ENCODE data around the gene RNASEH1.

Gene RNASEH1

GRCh38 chr2:3545788-3546478 is 12.2 kb downstream of the RNASEH1 start:
- DNase-seq, result no peak

- DNase-seq, result no peak
These were observed 15.0 kb downstream of the RNASEH1 start for GRCh38 chr2:3543023-3543683.

DNA sequence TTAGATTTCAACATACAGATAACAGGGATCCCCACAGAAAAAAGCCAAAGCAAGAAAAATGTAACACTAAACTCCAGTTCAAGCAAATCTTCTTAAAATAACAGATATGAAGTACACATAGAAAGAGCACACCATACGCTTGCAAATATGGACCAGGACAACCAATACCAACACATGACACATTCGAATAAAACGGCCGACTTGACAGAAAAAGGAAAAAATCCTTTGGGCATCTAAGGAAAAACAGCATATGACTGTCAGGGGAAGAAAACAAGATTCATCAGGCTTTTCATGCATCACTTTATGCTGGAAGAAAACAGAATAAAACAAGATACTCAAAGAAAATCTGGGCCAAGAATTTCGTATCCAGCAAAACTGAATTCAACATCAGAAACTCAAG is 16.0 kb downstream of the RNASEH1 start:
- DNase-seq, result no peak

DNA sequence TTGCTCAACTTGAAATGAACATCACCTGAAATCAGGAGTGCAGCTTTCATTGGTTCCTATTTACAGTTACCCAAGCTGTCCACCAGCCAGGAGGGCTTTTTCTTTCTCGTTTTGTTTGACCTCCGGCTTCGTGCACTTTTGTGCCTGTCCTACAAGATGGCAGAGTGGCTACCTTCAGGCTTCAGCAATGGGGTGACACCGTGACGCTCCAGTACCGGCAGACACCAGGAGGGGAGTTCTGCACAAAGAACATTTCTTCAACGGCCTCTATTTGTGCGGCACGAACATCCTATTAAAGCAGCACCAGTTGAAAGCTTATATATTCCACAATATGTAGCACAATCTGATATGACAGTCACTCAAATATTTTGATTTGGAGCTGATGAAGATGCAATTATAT is 18.3 kb downstream of the RNASEH1 start:
- no peak for DNase-seq

DNA sequence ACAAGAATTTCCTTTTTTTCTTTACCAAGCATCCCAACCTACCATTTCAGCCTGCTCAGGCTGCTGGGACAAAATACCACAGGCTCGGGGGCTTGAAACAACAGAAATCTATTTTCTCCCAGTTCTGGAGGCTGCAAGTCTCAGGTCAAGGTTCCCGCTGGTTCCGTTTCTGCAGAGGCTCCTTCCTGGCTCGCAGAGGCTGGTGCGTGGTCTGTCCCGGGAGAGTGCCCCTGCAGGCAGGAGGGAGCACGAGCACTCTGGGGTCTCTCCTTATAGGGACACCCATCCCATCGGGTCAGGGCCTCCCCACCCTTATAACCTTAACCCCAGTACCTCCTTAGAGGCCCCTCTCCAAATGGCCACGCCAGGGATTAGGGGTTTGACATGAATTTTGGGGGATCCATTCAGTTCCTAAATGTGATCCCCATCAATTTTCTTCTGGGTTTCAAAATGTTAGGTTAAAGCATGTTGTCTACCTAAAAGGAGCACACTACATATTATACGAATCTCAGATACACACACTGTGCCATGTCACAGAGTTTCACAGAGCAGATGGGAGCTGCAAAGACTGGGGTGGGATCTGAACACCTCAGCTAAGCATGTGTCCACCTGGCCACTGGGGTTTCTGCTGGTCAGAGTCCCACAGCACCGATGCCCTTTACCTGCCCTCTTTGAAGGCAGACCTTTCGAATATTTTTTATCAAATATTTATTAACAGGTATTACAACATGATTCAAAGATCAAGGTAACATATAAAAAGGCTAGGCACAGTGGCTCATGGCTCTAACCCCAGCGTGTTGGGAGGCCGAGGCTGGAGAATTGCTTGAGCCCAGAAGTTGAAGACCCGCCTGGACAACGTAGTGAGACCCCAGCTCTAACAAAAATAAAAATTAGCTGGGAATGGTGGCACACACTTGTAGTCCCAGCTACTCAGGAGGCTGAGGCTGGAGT is 21.2 kb downstream of the RNASEH1 start:
- no peak for DNase-seq

DNA sequence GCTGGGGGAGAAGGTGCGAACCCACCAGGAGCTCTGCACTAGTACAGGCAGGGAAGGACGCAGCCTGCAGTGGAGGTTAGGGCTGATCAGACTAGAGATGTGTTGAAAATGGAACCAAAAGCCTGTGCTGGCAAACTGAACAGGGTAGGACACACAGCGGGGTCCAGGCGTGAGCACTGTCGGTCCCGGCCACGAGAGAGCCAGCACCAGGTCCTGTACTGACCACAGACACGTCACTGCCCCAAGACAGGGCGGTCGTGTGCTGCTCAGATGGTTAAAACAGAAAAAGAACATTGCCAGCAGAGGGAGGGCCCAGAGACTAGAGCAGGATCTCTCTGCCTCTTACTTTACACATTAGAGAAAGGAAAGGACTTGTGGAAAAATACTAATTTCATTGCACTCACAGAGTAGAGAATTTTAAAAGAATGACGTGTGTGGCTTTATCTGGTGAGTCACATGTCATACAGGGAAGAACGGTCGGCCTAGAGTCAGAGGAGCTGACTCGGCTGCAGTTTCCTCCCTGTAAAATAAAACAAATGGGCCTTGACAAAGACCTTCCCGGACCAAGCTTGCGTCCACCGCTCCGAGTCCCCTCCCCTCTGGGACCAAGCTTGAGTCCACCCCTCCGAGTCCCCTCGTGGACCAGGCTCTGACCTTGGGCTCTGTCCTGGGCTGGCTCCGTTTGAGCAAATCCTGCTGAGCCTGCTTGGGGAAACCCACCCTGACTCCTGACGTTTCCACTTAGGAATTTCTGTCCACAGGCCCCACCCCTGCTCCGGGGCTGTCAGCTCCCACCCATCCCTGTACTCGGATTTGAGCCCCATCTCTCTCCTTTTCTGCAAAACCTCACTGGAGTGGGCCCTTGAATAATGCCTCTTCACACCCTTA is 22.1 kb downstream of the RNASEH1 start:
- DNase-seq, result no peak

DNA sequence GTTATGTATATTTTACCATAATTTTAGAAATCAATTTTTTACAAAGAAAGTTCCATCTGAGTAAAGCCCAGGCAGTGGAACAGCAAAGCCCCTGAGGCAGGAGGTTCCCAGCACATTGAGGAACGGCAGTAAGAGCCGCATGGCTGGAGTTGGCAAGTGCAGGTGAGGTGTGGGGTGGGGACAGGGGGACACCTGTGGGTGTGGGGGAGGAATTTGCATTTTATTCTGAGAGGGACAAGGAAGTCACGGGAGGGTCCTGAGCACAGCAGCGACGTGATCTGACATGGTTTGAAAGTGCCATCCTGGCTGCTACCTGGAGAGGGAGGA is 22.7 kb downstream of the RNASEH1 start:
- DNase-seq, result no peak

GRCh38 chr2:3534251-3534814 is 23.8 kb downstream of the RNASEH1 start:
- DNase-seq, result no peak

DNA sequence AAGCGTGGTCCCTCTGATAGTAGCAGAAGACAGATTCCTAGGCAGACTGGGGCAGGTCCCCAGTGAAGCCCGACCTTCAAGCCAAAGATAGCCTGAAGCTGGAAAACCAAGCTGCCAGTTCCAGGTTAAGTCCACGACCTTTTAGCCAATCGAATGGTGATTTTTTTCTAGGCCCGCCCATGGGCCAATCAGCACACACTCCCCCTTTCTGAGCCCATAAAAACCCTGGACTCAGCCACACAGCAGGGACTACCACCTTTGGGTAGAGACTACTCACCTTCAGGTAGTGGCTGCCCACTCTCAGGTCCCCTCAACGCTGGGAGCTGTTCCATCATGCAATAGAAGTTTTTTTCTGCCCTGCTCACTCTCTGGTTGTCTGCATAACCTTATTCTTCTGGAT is 24.3 kb downstream of the RNASEH1 start:
- DNase-seq, result no peak

- DNase-seq, result no peak
These were observed 25.2 kb downstream of the RNASEH1 start for GRCh38 chr2:3532941-3533340.

- DNase-seq, result no peak
These were observed 28.7 kb downstream of the RNASEH1 start for GRCh38 chr2:3529316-3530025.

GRCh38 chr2:3527886-3528785 is 30.0 kb downstream of the RNASEH1 start:
- DNase-seq, result peak; percentile 60

GRCh38 chr2:3526871-3527270 is 31.3 kb downstream of the RNASEH1 start:
- no peak for DNase-seq

GRCh38 chr2:3523551-3524041 is 34.5 kb downstream of the RNASEH1 start:
- DNase-seq, result no peak

DNA sequence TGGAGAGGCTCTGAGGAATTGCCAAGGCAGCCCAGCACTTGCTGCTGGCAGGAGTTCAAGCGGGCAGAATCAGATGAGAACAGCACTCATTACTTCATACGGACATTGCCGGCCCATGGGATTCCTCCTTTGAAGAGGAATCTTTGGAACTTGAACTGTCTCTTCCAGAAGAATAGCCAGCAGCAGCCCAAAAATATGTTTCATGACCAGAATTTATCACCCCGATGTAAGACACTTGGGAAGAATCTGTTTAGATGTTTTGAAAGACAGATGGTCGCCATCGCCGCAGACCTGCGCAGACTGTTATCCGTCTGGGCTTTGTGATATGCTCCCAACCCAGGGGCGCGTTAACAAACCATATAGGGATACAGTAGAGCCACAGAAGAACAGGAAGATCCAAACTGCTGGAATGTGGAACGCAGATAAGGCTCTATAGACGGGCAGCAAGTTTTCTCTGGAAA is 35.1 kb downstream of the RNASEH1 start:
- no peak for DNase-seq

DNA sequence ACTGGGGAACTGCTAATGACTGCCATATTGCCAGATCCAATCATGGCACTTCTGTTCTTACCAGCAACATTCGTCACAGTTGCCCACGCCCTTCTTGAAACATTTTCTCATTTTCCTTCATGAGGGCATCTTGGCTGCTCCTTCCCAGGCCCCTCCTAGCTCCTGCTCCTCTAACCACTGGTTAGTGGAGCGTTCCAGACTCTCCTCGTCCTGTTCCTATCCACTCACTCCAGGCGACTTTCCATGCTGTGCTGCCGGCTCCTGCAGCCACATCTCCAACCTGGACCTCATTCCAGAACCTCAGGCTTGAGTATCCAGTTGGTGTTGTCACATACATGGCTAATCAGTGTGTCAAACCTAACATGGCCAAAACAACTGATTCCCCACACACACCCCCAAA is 37.5 kb downstream of the RNASEH1 start:
- no peak for DNase-seq

DNA sequence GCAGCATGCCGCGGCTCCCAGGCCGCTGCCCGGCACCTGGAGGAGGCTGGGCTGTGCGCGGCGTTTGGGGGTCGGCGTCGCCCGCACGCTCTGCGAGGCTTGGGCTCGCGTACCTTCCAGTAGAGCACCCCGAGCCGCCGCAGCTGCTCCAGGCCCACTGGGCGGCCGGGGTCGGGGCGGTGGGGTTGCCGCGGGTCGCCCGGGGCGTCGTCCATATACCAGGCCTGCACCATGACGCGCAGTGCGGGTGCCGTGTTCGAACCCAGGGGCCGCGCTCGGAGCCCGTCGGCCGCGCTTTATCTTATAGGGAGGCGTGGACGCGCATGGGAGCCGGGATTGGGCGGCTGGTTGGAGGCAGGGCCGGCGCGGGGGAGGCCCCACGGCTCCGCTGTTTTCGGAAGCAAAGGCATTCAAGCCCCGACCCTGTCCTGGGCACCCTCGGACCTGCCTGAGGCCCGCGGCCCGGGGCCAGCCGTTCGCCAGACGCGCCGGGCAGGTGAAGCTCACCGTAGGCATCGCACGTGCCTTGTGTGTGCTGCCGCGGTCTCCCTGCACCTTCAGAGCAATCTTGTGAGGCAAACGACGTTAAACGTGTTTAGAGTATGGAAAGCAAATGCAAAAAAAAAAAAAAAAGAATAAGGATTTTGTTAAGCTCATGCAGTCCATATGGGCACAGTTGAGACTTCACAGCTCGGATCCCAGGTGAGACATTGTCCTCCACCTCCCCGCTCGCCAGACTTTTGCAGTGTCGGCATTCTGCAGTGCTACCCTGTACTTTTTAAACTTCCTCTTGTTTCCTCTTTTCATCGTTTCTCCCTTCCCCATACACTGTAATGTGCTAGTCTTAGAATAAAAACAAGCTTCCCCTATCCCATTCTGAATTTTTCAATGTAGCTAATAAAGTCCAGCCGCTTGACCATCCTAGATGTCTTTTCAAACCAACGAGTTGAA is 38.6 kb downstream of the RNASEH1 start, which contains the start of gene ADI1:
Gene ADI1, minus strand, starts transcription at position 277 of the 951 bp plus-strand sequence. Its CDS starts 44 bp downstream, at position 233.
- DNase-seq, result peak; percentile 78

DNA sequence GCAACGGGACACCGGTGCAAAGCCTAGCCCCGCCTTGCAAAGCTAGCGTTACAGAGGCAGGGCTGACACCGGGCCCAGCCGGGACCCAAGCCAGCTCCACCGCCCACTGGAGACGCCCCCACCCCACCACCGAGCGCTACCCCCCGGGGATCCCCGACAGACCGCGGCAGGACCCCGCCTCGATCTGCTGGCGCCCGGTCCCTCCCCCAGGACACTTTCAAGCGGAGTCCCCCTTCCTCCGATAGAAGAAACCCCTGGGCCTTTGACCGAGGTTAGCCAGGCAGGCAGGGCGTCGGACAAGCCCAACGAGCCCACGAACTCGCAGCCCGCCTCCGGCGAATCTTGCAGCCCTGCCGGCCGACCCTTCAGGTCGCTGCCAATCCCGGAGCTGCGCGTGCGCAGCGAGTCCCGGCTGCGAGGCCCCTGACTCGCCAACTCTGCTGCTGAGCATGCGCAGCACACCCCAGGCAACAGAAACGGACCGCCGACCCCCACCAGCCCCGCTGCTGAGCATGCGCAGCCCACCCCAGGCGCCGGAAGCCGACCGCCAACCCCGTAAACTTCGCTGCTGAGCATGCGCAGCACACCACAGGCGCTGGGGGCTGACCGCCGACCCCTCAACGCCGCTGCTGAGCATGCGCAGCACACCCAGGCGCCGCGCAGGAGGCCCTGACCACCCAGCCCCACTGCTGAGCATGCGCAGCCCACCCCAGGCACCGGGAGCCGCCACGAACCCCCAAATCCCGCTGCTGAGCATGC is 39.5 kb downstream of the RNASEH1 start:
- DNase-seq, result peak; percentile 93

Measured in NCI-H69 (cell line).